ENCODE measurements around the gene ARGLU1.

ARGLU1 gene

GRCh38 chr13:106525865-106526264 is 42.1 kb downstream of the ARGLU1 start:
- DNase-seq (ENCODE audit: low read depth in 2 of 2), result no peak

GRCh38 chr13:106524108-106524507 is 43.8 kb downstream of the ARGLU1 start:
- DNase-seq (ENCODE audit: low read depth in 2 of 2), result no peak

- no peak for DNase-seq (ENCODE audit: low read depth in 2 of 2)
These were observed 44.4 kb downstream of the ARGLU1 start for GRCh38 chr13:106523576-106523975.

- no peak for DNase-seq (ENCODE audit: low read depth in 2 of 2)
These were observed 44.9 kb downstream of the ARGLU1 start for GRCh38 chr13:106522898-106523525.

GRCh38 chr13:106522112-106522705 is 45.7 kb downstream of the ARGLU1 start:
- DNase-seq (ENCODE audit: low read depth in 2 of 2), result no peak

- no peak for DNase-seq (ENCODE audit: low read depth in 2 of 2)
These were observed 46.7 kb downstream of the ARGLU1 start for GRCh38 chr13:106521095-106521799.

- DNase-seq (ENCODE audit: low read depth in 2 of 2), result no peak
These were observed 47.5 kb downstream of the ARGLU1 start for GRCh38 chr13:106520251-106521054.

GRCh38 chr13:106518512-106518911 is 49.4 kb downstream of the ARGLU1 start:
- DNase-seq (ENCODE audit: low read depth in 2 of 2), result no peak

GRCh38 chr13:106517109-106517847 is 50.7 kb downstream of the ARGLU1 start:
- no peak for DNase-seq (ENCODE audit: low read depth in 2 of 2)

- no peak for DNase-seq (ENCODE audit: low read depth in 2 of 2)
These were observed 52.2 kb downstream of the ARGLU1 start for GRCh38 chr13:106515635-106516254.

GRCh38 chr13:106514928-106515634 is 52.9 kb downstream of the ARGLU1 start:
- no peak for DNase-seq (ENCODE audit: low read depth in 2 of 2)

- DNase-seq (ENCODE audit: low read depth in 2 of 2), result no peak
These were observed 54.6 kb downstream of the ARGLU1 start for GRCh38 chr13:106513025-106513983.

GRCh38 chr13:106507560-106508274 is 60.2 kb downstream of the ARGLU1 start:
- DNase-seq (ENCODE audit: low read depth in 2 of 2), result no peak

- no peak for DNase-seq (ENCODE audit: low read depth in 2 of 2)
These were observed 61.7 kb downstream of the ARGLU1 start for GRCh38 chr13:106506286-106506685.

GRCh38 chr13:106505732-106506131 is 62.2 kb downstream of the ARGLU1 start:
- no peak for DNase-seq (ENCODE audit: low read depth in 2 of 2)

GRCh38 chr13:106505295-106505694 is 62.6 kb downstream of the ARGLU1 start:
- DNase-seq (ENCODE audit: low read depth in 2 of 2), result no peak

- DNase-seq (ENCODE audit: low read depth in 2 of 2), result no peak
These were observed 64.0 kb downstream of the ARGLU1 start for GRCh38 chr13:106503730-106504453.

- no peak for DNase-seq (ENCODE audit: low read depth in 2 of 2)
These were observed 64.7 kb downstream of the ARGLU1 start for GRCh38 chr13:106503272-106503671.
